ENCODE measurements around the gene IL4. TPM values are rescaled to one million over a fixed set of nuclear protein-coding genes. Genes with fewer than 3 reads are reported as not detected.

IL4 gene
- total and polyA plus RNA-seq, 11 donors: not detected

GRCh38 chr5:132647473-132647872, 26.3 kb upstream of the IL4 start:
- Histone ChIP-seq H3K27ac (no peak overlapping the region), H3K4me1 (no peaks in the 10 kb centered on the region), H3K4me3 (no peak overlapping the region), H3K36me3 (peaks cover 0 to 26% (median 9%) of the 10 kb centered on the region in 9 donors), H3K9me3 (peaks cover 0 to 24% (median 9%) of the 10 kb centered on the region in 12 donors), H3K27me3 (no peaks in the 10 kb centered on the region)
- ATAC-seq: no peak
- intact Hi-C loops (cut with DNase I): no loop called here
- 95 to 97% (median 96%) methylated on average over 2 of the region's 2 CpGs for WGBS, 4 donors
- DNase-seq: no peak
- TF ChIP-seq POLR2A (IDR thresholded peaks at IDR 0.05) (no peak), CTCF (IDR thresholded peaks at IDR 0.05) (no peak)

GRCh38 chr5:132648355-132648754, 25.4 kb upstream of the IL4 start:
- peaks cover 0 to 24% (median 9%) of the 10 kb centered on the region in 12 donors for H3K9me3 ChIP-seq
- WGBS, 4 donors: 92 to 95% (median 94%) methylated on average over 1 of the region's 1 CpG
- ATAC-seq: no peak
- no peak overlapping the region for H3K4me3 ChIP-seq
- H3K36me3 ChIP-seq: peaks cover 0 to 17% (median under 1%) of the 10 kb centered on the region in 9 donors
- H3K27ac ChIP-seq: no peak overlapping the region
- intact Hi-C loops (cut with DNase I): no loop called here
- no peaks in the 10 kb centered on the region for H3K4me1 ChIP-seq
- no peak for TF ChIP-seq POLR2A (IDR thresholded peaks at IDR 0.05)
- TF ChIP-seq CTCF (IDR thresholded peaks at IDR 0.05): no peak
- no peak for DNase-seq
- H3K27me3 ChIP-seq: peaks cover 0 to 2% (median 0%) of the 10 kb centered on the region in 9 donors

GRCh38 chr5:132651838-132652469, 21.8 kb upstream of the IL4 start:
- TF ChIP-seq POLR2A (IDR thresholded peaks at IDR 0.05) (no peak), CTCF (IDR thresholded peaks at IDR 0.05) (no peak)
- Histone ChIP-seq H3K4me1 (peaks cover 0 to 13% (median 7%) of the 10 kb centered on the region in 12 donors), H3K27ac (no peak overlapping the region), H3K9me3 (peaks cover 0 to 24% (median 9%) of the 10 kb centered on the region in 12 donors), H3K4me3 (no peak overlapping the region), H3K27me3 (peaks cover 8 to 30% (median 20%) of the 10 kb centered on the region in 9 donors), H3K36me3 (no peaks in the 10 kb centered on the region)
- ATAC-seq: no peak
- intact Hi-C loops (cut with DNase I): no loop called here
- DNase-seq: no peak
- 90 to 93% (median 91%) methylated on average over 4 of the region's 4 CpGs for WGBS, 4 donors

- H3K4me3 ChIP-seq: no peak overlapping the region
- TF ChIP-seq POLR2A (IDR thresholded peaks at IDR 0.05) (no peak), CTCF (IDR thresholded peaks at IDR 0.05) (no peak)
- ATAC-seq (no peak), DNase-seq (no peak)
- peaks cover 0 to 13% (median 7%) of the 10 kb centered on the region in 12 donors for H3K4me1 ChIP-seq
- peaks cover 0 to 9% (median 1%) of the 10 kb centered on the region in 12 donors for H3K9me3 ChIP-seq
- intact Hi-C loops (cut with DNase I): no loop called here
- WGBS, 4 donors: 27 to 46% (median 39%) methylated on average over 7 of the region's 7 CpGs
- no peak overlapping the region for H3K27ac ChIP-seq
- no peaks in the 10 kb centered on the region for H3K36me3 ChIP-seq
- peaks cover 12 to 35% (median 21%) of the 10 kb centered on the region in 9 donors for H3K27me3 ChIP-seq
Measured at GRCh38 chr5:132653716-132654115, 20.1 kb upstream of the IL4 start.
